Measurements from ENCODE around the gene EPGN. TPM values are rescaled to one million over a fixed set of nuclear protein-coding genes. Genes with fewer than 3 reads are reported as not detected.

The EPGN gene
- polyA plus RNA-seq, 1 donor (not counting 4 experiments of a cell fraction or from before 2014, with no cell fraction given): 330 TPM

GRCh38 chr4:74311696-74312313 is 3.5 kb downstream of the EPGN start:
- Histone ChIP-seq H3K4me3 (ENCODE audit: control insufficient read depth in 2 of 3, extremely low read depth in 1 of 3, insufficient read depth in 2 of 3, low read depth in 1 of 3, low read length in 3 of 3) (peak overlapping the region in 1 of 3 experiments; percentile 31), H3K36me3 (ENCODE audit: control insufficient read depth in 2 of 2, extremely low read depth in 1 of 2, insufficient read depth in 2 of 2, low read length in 2 of 2) (peaks cover 6 to 40% of the 10 kb centered on the region in 2 experiments), H3K27me3 (ENCODE audit: control insufficient read depth, extremely low read depth, insufficient read depth, low read length) (no peaks in the 10 kb centered on the region), H3K4me1 (ENCODE audit: control insufficient read depth, extremely low read depth, insufficient read depth, low read length) (peaks cover 31% of the 10 kb centered on the region), H4K20me1 (ENCODE audit: control insufficient read depth, extremely low read depth, insufficient read depth, low read length) (no peaks in the 10 kb centered on the region), H3K9me1 (ENCODE audit: control insufficient read depth, extremely low read depth, insufficient read depth, low read length) (no peaks in the 10 kb centered on the region), H3K79me2 (ENCODE audit: control insufficient read depth, insufficient read depth, low read length) (peaks cover 15% of the 10 kb centered on the region), H3K9me3 (ENCODE audit: control insufficient read depth, low read depth, low read length) (no peaks in the 10 kb centered on the region), H3K4me2 (ENCODE audit: control insufficient read depth, extremely low read depth, insufficient read depth, low read depth, low read length) (peak overlapping the region; percentile 89), H3K9ac (ENCODE audit: control insufficient read depth, extremely low read depth, insufficient read depth, low read length) (no peak overlapping the region), H2AFZ (ENCODE audit: control insufficient read depth, low read length) (no peak overlapping the region), H3K27ac (ENCODE audit: control insufficient read depth, insufficient read depth, low read length) (no peak overlapping the region)
- peak; percentile 74 for FAIRE-seq
- DNase-seq (ENCODE audit: low read depth, low spot score): no peak
- TF ChIP-seq CTCF (optimal IDR thresholded peaks at IDR 0.05 in 1 of 3, IDR thresholded peaks at IDR 0.05 in 1 of 3, conservative IDR thresholded peaks at IDR 0.05 in 1 of 3; ENCODE audit: extremely low read depth in 1 of 3, insufficient read depth in 2 of 3, low read length in 3 of 3): peak; percentile 23 to 56 (median 34)
- TF ChIP-seq EZH2 (IDR thresholded peaks at IDR 0.05; ENCODE audit: low read length): no peak
- dilution Hi-C loops (cut with MboI; ENCODE audit: extremely low pct_ligation_motif_present, low sequenced_read_pairs): no loop called here

GRCh38 chr4:74314329-74314728 is 6.1 kb downstream of the EPGN start:
- DNase-seq (ENCODE audit: low read depth, low spot score) (no peak), FAIRE-seq (no peak)
- no peaks in the 10 kb centered on the region for H3K27me3 ChIP-seq (ENCODE audit: control insufficient read depth, extremely low read depth, insufficient read depth, low read length)
- H3K4me1 ChIP-seq (ENCODE audit: control insufficient read depth, extremely low read depth, insufficient read depth, low read length): peaks cover 18% of the 10 kb centered on the region
- H3K79me2 ChIP-seq (ENCODE audit: control insufficient read depth, insufficient read depth, low read length): peaks cover 12% of the 10 kb centered on the region
- no peak overlapping the region for H3K4me2 ChIP-seq (ENCODE audit: control insufficient read depth, extremely low read depth, insufficient read depth, low read depth, low read length)
- dilution Hi-C loops (cut with MboI; ENCODE audit: extremely low pct_ligation_motif_present, low sequenced_read_pairs): no loop called here
- TF ChIP-seq CTCF (optimal IDR thresholded peaks at IDR 0.05 in 1 of 3, IDR thresholded peaks at IDR 0.05 in 1 of 3, conservative IDR thresholded peaks at IDR 0.05 in 1 of 3; ENCODE audit: extremely low read depth in 1 of 3, insufficient read depth in 2 of 3, low read length in 3 of 3) (no peak), EZH2 (IDR thresholded peaks at IDR 0.05; ENCODE audit: low read length) (no peak)
- H3K9me1 ChIP-seq (ENCODE audit: control insufficient read depth, extremely low read depth, insufficient read depth, low read length): no peaks in the 10 kb centered on the region
- H3K27ac ChIP-seq (ENCODE audit: control insufficient read depth, insufficient read depth, low read length): no peak overlapping the region
- no peak overlapping the region for H3K9ac ChIP-seq (ENCODE audit: control insufficient read depth, extremely low read depth, insufficient read depth, low read length)
- peaks cover 6 to 40% of the 10 kb centered on the region in 2 experiments for H3K36me3 ChIP-seq (ENCODE audit: control insufficient read depth in 2 of 2, extremely low read depth in 1 of 2, insufficient read depth in 2 of 2, low read length in 2 of 2)
- no peak overlapping the region for H2AFZ ChIP-seq (ENCODE audit: control insufficient read depth, low read length)
- no peaks in the 10 kb centered on the region for H3K9me3 ChIP-seq (ENCODE audit: control insufficient read depth, low read depth, low read length)
- no peaks in the 10 kb centered on the region for H4K20me1 ChIP-seq (ENCODE audit: control insufficient read depth, extremely low read depth, insufficient read depth, low read length)
- H3K4me3 ChIP-seq (ENCODE audit: control insufficient read depth in 2 of 3, extremely low read depth in 1 of 3, insufficient read depth in 2 of 3, low read depth in 1 of 3, low read length in 3 of 3): no peak overlapping the region
